IPS-NIHi7 (cell line): ENCODE data around the gene SCG2.

Experiments
- DNase-seq: peaks from one replicate; pipeline ENCODE4 v3.0.0; 2012; ENCODE audit warnings: mixed read lengths; ENCODE audit errors: extremely low spot score

SCG2 gene

GRCh38 chr2:223570784-223571183 lies 31.4 kb downstream of the SCG2 start:
- no peak for DNase-seq

GRCh38 chr2:223566396-223566795 lies 35.8 kb downstream of the SCG2 start:
- no peak for DNase-seq

GRCh38 chr2:223563462-223563861 lies 38.7 kb downstream of the SCG2 start:
- peak; percentile 51 for DNase-seq

- no peak for DNase-seq
These were observed 40.1 kb downstream of the SCG2 start for GRCh38 chr2:223562078-223562477.

GRCh38 chr2:223560749-223561435 lies 41.3 kb downstream of the SCG2 start:
- no peak for DNase-seq

- no peak for DNase-seq
These were observed 43.2 kb downstream of the SCG2 start for GRCh38 chr2:223558970-223559369.

GRCh38 chr2:223554923-223555322 lies 47.2 kb downstream of the SCG2 start:
- no peak for DNase-seq

- no peak for DNase-seq
These were observed 52.9 kb downstream of the SCG2 start for GRCh38 chr2:223549215-223549614.

- no peak for DNase-seq
These were observed 54.0 kb downstream of the SCG2 start for GRCh38 chr2:223548194-223548593.
